Head of caudate nucleus (tissue), 42 donors: ENCODE results near the gene METTL18.
A peak's percentile ranks its signal among the peaks of the same experiment; 100 is the strongest.
"Not testable (repeated sequence)": the region's sequence is repeated elsewhere in the genome, so short reads cannot be mapped to it uniquely, and the experiment has no call there.

Experiments
- DNase-seq, 42 donors: peaks; one replicate each; pipeline versions ENCODE4 v3.0.0 to v3.0.0-alpha.2; 2020 to 2021; ENCODE audit warnings: mixed read lengths in 7 of 42
- intact Hi-C: fragments of 100-400 bp; cut with DNase I; formaldehyde crosslinking; loops from one replicate; pipeline ENCODE4 v1.15.0; 2022

METTL18 gene

GRCh38 chr1:169794530-169795416 is at the start of gene METTL18:
Gene METTL18, minus strand, starts transcription at chr1:169794907. Its CDS starts 1,212 bp downstream, at chr1:169793695.
- intact Hi-C loops = loop anchor here (5.0 kb wide), 1 partner anchor 98 kb away; the partner anchor contains the start of gene SCYL3
- DNase-seq = peak; percentile 90 to 98 (median 94)

- intact Hi-C loops = no loop called here
- no peak for DNase-seq
These were observed 44.2 kb upstream of the METTL18 start for GRCh38 chr1:169838942-169839341.

GRCh38 chr1:169836198-169836597 is 41.5 kb upstream of the METTL18 start:
- intact Hi-C loops = no loop called here
- DNase-seq = no peak

- intact Hi-C loops = no loop called here
- no peak for DNase-seq
These were observed 40.9 kb upstream of the METTL18 start for GRCh38 chr1:169835647-169836046.

GRCh38 chr1:169834869-169835268 is 40.2 kb upstream of the METTL18 start:
- no peak for DNase-seq
- intact Hi-C loops = no loop called here

DNA sequence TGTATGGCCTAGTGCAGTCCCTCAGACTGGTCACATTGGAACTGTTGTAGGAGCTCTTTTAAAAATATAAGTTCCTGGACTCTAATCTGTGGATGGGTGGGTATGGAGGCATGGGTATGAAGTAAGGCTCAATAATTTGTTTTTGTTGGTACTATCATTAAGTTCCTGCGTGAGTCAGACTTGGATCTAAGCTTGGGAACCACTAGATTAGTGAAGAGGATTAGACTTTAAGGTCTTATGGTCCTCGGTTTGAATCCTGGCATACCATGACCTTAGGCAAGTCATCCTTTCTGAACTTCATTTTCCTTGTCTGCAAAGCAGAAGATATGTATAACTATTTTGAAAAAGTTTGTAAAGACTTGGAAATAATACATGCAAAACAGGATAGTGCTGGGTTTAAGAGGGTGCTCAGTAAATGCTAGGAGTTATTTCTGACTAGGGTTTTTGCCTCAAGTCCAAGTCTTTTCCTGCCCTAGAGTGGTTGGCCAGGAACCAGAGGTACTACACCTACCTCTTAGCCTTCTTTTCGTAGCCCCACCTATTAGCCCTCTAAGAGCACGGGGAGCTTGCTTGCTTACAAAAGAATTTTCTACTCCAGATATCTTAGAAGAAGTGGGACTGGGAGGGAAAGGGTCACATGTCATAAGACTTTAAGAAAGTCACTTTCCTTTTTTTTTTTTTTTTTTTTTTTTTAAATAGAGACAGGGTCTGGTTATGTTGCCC is 38.6 kb upstream of the METTL18 start:
- intact Hi-C loops = no loop called here
- DNase-seq = no peak

DNA sequence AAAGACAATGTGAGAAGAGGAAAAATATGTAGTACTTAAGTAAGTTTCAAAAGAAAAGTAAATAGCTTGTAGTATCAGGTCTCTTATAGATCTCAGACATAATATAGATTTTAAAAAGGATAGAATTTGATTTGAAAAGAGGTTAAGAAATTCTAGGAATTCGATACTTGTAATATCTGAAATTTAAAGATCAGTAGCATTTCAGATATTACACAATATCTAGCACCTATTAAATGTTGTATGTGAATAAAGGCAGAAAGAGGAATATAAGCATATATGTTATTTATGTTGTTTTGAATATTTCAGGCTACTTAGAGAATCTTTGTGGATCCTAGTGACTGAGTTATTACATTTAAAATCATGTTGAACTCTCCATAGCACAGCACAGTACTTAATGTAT is 35.0 kb upstream of the METTL18 start:
- no peak for DNase-seq
- intact Hi-C loops = no loop called here

DNA sequence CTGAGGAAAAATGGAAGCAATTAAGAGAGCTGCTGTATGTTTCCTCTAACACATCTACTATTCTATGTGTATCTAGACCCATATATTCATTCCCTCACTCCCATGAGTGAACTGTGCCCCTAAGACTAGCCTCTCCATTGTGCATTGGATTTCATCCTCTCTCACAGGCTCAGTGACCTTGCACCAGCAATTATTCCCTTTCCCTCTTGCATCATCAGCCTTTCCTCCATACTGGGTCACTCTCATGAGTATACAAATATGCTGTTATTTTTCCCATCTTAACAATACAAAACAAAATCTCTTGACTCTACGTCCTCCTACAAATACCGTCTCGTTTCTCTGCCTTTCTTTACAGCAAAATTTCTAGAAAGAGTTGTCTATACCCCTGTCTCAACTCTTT is 29.4 kb upstream of the METTL18 start:
- DNase-seq = no peak
- intact Hi-C loops = no loop called here

DNA sequence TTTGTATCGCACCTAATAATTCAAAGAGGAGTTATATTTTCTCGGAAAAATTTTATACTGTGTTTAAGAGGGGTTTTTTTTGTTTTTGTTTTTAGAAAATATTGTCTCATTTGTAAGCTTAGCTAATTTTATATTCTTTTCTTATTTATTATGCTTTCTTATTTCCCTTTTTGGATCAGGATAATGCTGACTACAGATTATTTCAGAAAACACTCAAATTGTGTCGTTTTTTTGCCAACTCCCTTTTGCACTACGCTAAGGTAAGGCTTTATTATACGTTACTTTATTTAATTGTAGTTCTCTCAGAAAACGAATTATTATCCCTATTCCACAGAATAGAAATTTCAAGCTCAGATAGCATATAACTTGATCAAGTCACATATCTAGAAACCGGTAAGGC is 26.8 kb upstream of the METTL18 start:
- DNase-seq = no peak
- intact Hi-C loops = no loop called here

DNA sequence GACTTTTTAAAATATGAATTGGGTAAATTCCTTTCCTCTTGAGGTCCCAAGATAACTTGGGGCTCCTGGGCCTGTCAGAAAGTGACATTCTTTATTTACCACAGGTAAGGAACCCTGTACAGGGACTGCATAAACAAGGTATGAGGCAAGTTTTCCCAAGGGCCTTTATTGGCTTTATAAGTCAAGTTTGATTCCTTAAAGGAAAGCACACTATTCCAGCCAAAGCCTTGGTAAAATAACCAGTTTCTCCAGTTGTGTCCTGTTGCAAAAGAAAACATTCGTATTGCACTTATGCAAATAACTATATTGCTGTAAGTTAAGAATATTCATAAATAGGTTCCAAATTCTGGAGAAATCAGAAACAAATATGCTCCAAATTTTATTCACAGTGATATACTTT is 21.9 kb upstream of the METTL18 start:
- intact Hi-C loops = no loop called here
- DNase-seq = no peak

- no peak for DNase-seq
- intact Hi-C loops = no loop called here
These were observed 19.6 kb upstream of the METTL18 start for GRCh38 chr1:169814265-169814664.

DNA sequence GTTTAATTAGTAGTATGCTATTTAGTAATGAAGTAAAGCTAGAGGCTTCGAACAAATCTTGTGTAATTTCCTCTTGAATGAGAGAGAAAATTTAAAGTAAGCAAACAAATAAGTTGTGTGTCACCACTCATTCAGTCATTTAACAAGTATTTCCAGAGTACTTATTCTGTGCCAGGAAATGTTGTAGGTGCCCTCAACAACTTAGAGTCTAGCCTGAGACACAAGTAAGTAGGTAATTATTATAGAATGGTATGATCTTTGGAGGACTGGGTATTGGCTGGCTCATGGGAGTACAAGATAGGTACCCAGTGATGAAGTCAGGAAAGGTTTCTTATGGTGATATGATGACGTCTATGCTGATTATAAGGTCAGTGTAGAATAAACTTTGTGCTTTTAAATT is 17.4 kb upstream of the METTL18 start:
- intact Hi-C loops = no loop called here

GRCh38 chr1:169811418-169812035 is 16.8 kb upstream of the METTL18 start:
- DNase-seq, intact Hi-C loops: not testable (repeated sequence)

More for the DNA sequence above, 17.4 kb upstream of the METTL18 start:
- no peak for DNase-seq

DNA sequence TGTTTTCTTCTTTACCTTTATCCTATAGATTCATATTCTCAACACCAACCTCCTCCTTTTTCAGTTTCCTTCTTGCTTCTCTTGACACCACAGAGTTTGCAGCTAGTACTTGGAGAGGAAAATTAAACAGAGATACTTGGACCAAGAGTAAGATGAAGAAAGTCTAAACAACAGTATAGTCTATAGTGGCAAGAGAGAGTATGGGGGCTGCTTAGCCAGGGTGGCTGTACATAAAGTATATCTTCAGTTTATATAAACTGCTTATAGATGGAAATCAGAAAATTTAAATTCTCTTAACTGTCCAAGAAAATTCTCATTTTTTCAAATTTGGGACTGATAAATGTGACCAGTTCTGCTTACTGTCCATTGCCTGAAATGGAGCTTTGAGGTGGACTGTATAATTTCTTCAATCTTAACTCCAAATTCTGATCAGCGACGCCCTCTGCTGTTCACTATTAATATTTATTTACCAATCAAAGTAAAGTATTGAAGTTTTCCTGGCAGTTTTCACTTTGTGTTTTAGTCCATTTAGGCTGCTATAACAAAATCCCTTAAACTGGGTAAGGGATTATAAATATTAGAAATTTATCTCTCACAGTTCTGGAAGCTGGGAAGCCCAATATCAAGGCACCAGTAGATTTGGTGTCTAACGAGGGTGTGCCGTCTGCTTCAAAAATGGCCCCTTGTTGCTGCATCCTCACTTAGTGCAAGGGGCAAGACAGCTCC is 14.8 kb upstream of the METTL18 start:
- DNase-seq = peak in 17 of 42 donors; percentile 7 to 66 (median 28)
- intact Hi-C loops = no loop called here

- intact Hi-C loops = no loop called here
- no peak for DNase-seq
These were observed 10.2 kb upstream of the METTL18 start for GRCh38 chr1:169804941-169805340.

DNA sequence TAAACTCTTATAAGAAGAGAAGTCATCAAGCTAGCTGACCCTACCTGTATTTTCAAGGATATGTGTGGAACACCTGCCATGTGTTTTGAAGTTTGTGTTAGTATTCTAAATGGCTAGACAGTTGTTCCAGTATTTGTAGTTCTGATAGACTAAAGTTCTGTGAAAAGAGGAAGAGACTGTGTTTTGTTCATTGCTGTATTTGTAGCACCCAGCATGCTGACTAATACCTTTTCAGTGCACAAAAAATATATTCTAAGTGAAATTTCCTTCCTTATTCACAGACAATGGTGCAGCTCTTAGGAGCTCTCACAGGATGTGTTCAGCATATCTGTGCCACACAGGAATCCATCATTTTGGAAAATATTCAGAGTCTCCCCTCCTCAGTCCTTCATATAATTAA is 8.2 kb upstream of the METTL18 start:
- intact Hi-C loops = no loop called here
- DNase-seq = no peak

GRCh38 chr1:169797281-169797680 is 2.6 kb upstream of the METTL18 start:
- intact Hi-C loops = loop anchor here (5.0 kb wide), 1 partner anchor 95 kb away; the partner anchor contains the start of gene SCYL3
- no peak for DNase-seq

- intact Hi-C loops = loop anchor here (5.0 kb wide), 1 partner anchor 96 kb away; the partner anchor contains the start of gene SCYL3
- DNase-seq = no peak
These were observed 1.6 kb upstream of the METTL18 start for GRCh38 chr1:169796274-169796810.

- intact Hi-C loops = loop anchor here (5.0 kb wide), 1 partner anchor 97 kb away; the partner anchor contains the start of gene SCYL3
- DNase-seq = no peak
These were observed 980 bp upstream of the METTL18 start for GRCh38 chr1:169795687-169796086.
